Smooth muscle cell (in vitro differentiated cells): Measurements from ENCODE around the gene KCNA10. TPM values are rescaled to one million over a fixed set of nuclear protein-coding genes. Genes with fewer than 3 reads are reported as not detected.

ENCODE experiments used
- DNase-seq: peaks from one replicate; lab custom pipeline; 2025; ENCODE audit not compliant: unreplicated experiment; lab: John Stamatoyannopoulos, UW
- H2AFZ ChIP-seq: fragments of 200-600 bp; sonication (generic); 2 replicates; pipeline ENCODE4 v1.6.0; 2016; ENCODE audit warnings: antibody characterized with exemption, low read depth, mild to moderate bottlenecking
- H3F3A ChIP-seq: fragments of 200-600 bp; sonication (generic); 2 replicates; pipeline ENCODE4 v1.6.0; 2017; ENCODE audit warnings: antibody characterized with exemption, low read depth
- H3K27ac ChIP-seq: fragments of 200-600 bp; sonication (generic); 2 replicates; pipeline ENCODE4 v1.5.1; 2016; ENCODE audit warnings: low read depth, mild to moderate bottlenecking
- H3K27me3 ChIP-seq: fragments of 200-600 bp; sonication (generic); 2 replicates; pipeline ENCODE4 v1.6.1; 2016; ENCODE audit warnings: low read depth, mild to moderate bottlenecking
- H3K36me3 ChIP-seq: fragments of 200-600 bp; sonication (generic); 2 replicates; pipeline ENCODE4 v1.5.1; 2016; ENCODE audit warnings: low read depth
- H3K4me1 ChIP-seq: fragments of 200-600 bp; sonication (generic); 2 replicates; pipeline ENCODE4 v1.5.1; 2016; ENCODE audit warnings: low read depth
- H3K4me2 ChIP-seq: fragments of 200-600 bp; sonication (generic); 2 replicates; pipeline ENCODE4 v1.6.0; 2016; ENCODE audit warnings: mild to moderate bottlenecking
- H3K4me3 ChIP-seq: fragments of 200-600 bp; sonication (generic); 2 replicates; pipeline ENCODE4 v1.5.1; 2016; ENCODE audit warnings: mild to moderate bottlenecking
- H3K79me2 ChIP-seq: fragments of 200-600 bp; sonication (generic); 2 replicates; pipeline ENCODE4 v1.6.0; 2016; ENCODE audit warnings: low read depth, mild to moderate bottlenecking
- H3K9ac ChIP-seq: fragments of 200-600 bp; sonication (generic); 2 replicates; pipeline ENCODE4 v1.6.0; 2016; ENCODE audit warnings: low read depth
- H3K9me3 ChIP-seq: fragments of 200-600 bp; sonication (generic); replicated peaks from 2 replicates; pipeline ENCODE4 v1.5.1; 2016; ENCODE audit warnings: low read depth
- H4K20me1 ChIP-seq: fragments of 200-600 bp; sonication (generic); 2 replicates; pipeline ENCODE4 v1.6.0; 2016; ENCODE audit warnings: low read depth
- CTCF ChIP-seq: fragments of 200-600 bp; sonication (generic); IDR thresholded peaks from 2 replicates; pipeline ENCODE4 v1.5.1; 2017; ENCODE audit warnings: borderline replicate concordance, mild to moderate bottlenecking, antibody characterized with exemption; ENCODE audit not compliant: insufficient read depth, poor library complexity, severe bottlenecking
- WGBS: methylation state at CpG from one replicate; pipeline ENCODE4 v1.1.7; 2016; ENCODE audit warnings: low lambda C conversion rate; 5-methylcytosine and 5-hydroxymethylcytosine counted together
- polyA plus RNA-seq: library from polyadenylated mRNA; unstranded; fragments of >200 nt; fragmentation: Nextera tagmentation; extraction: Ambion mirVana; gene quantifications from 2 replicates; pipeline ENCODE4 v1.2.1, GENCODE V29; 2016
- total RNA-seq: library from RNA; depleted of rRNA; stranded (reverse); fragments of >200 nt; gene quantifications from 2 replicates; pipeline ENCODE4 v1.2.3, GENCODE V29; 2014

KCNA10 gene
- total and polyA plus RNA-seq, 2 experiments from 2014 or later, result not detected

GRCh38 chr1:110472546-110472945, 46.4 kb downstream of the KCNA10 start:
- H3K9me3 ChIP-seq, result no peaks in the 10 kb centered on the region
- DNase-seq, result no peak
- no peaks in the 10 kb centered on the region for H3K36me3 ChIP-seq
- H3K4me3 ChIP-seq, result no peak overlapping the region
- peaks cover 13% of the 10 kb centered on the region for H3F3A ChIP-seq
- H3K27ac ChIP-seq, result no peak overlapping the region
- H3K4me2 ChIP-seq, result no peak overlapping the region
- 88% methylated on average over 10 of the region's 10 CpGs for WGBS
- H3K4me1 ChIP-seq, result no peaks in the 10 kb centered on the region
- H4K20me1 ChIP-seq, result no peaks in the 10 kb centered on the region
- no peaks in the 10 kb centered on the region for H3K27me3 ChIP-seq
- H2AFZ ChIP-seq, result no peak overlapping the region
- H3K9ac ChIP-seq, result no peak overlapping the region
- H3K79me2 ChIP-seq, result no peaks in the 10 kb centered on the region
- TF ChIP-seq CTCF, result no peak

- H3K4me2 ChIP-seq, result no peak overlapping the region
- no peak overlapping the region for H3K27ac ChIP-seq
- H3K4me3 ChIP-seq, result no peak overlapping the region
- H3K9me3 ChIP-seq, result no peaks in the 10 kb centered on the region
- H4K20me1 ChIP-seq, result no peaks in the 10 kb centered on the region
- no peak overlapping the region for H3K9ac ChIP-seq
- H2AFZ ChIP-seq, result no peak overlapping the region
- H3K4me1 ChIP-seq, result no peaks in the 10 kb centered on the region
- no peaks in the 10 kb centered on the region for H3K79me2 ChIP-seq
- no peak for DNase-seq
- no peaks in the 10 kb centered on the region for H3K27me3 ChIP-seq
- H3F3A ChIP-seq, result peaks cover 5% of the 10 kb centered on the region
- 92% methylated on average over 3 of the region's 3 CpGs for WGBS
- TF ChIP-seq CTCF, result no peak
- H3K36me3 ChIP-seq, result no peaks in the 10 kb centered on the region
Observed at GRCh38 chr1:110471131-110471530, 47.8 kb downstream of the KCNA10 start.

Other genes starting within 250 kb of the KCNA10 start
- 27.6 and 32.9 TPM in 2 replicates for gene RBM15, start 179.8 kb downstream of the KCNA10 start, total RNA-seq
- gene RBM15, start 179.8 kb downstream of the KCNA10 start, polyA plus RNA-seq, result 5.3 and 8.1 TPM in 2 replicates
- gene SLC16A4, start 128.1 kb downstream of the KCNA10 start, total RNA-seq, result 11.6 and 16.5 TPM in 2 replicates
- gene SLC16A4, start 128.1 kb downstream of the KCNA10 start, polyA plus RNA-seq, result 6.5 and 7.7 TPM in 2 replicates
- gene LAMTOR5, start 111.5 kb downstream of the KCNA10 start, total RNA-seq, result 72.7 and 81.1 TPM in 2 replicates
- gene LAMTOR5, start 111.5 kb downstream of the KCNA10 start, polyA plus RNA-seq, result 150 and 175 TPM in 2 replicates
- 43.0 and 45.2 TPM in 2 replicates for gene PROK1, start 68.0 kb downstream of the KCNA10 start, total RNA-seq
- 66.2 and 69.5 TPM in 2 replicates for gene PROK1, start 68.0 kb downstream of the KCNA10 start, polyA plus RNA-seq
- gene KCNA2, start 87.2 kb upstream of the KCNA10 start, total RNA-seq, result 0.81 and 1.7 TPM in 2 replicates
- gene KCNA2, start 87.2 kb upstream of the KCNA10 start, polyA plus RNA-seq, result 0.16 and 0.99 TPM in 2 replicates
- gene KCNA3, start 155.8 kb upstream of the KCNA10 start, total RNA-seq, result 5.5 and 9.3 TPM in 2 replicates
- gene KCNA3, start 155.8 kb upstream of the KCNA10 start, polyA plus RNA-seq, result 2.3 and 3.7 TPM in 2 replicates